Mesenchymal stem cell (in vitro differentiated cells and primary cell): ENCODE measurements around the gene LRRC45.

Source experiments
- DNase-seq: peaks from one replicate; pipeline ENCODE4 v3.0.0-alpha.2; 2013
- H2AFZ ChIP-seq: one replicate; pipeline ENCODE4 v1.6.1; 2013; ENCODE audit warnings: low read depth, mild to moderate bottlenecking, control low read depth, inconsistent platforms, low read length, moderate library complexity
- H2AK5ac ChIP-seq: 2 replicates; pipeline ENCODE4 v1.6.1; 2013; ENCODE audit warnings: low read length, moderate library complexity, mild to moderate bottlenecking, inconsistent platforms; ENCODE audit not compliant: severe bottlenecking
- H2BK120ac ChIP-seq: one replicate; pipeline ENCODE4 v1.6.1; 2013; ENCODE audit warnings: low read depth, mild to moderate bottlenecking, inconsistent platforms, low read length, moderate library complexity
- H2BK12ac ChIP-seq, 2 experiments: one replicate each; pipeline ENCODE4 v1.6.1; 2013; ENCODE audit warnings: inconsistent platforms in 2 of 2, low read length in 2 of 2, mild to moderate bottlenecking in 2 of 2, moderate library complexity in 2 of 2, control low read depth in 1 of 2
- H2BK15ac ChIP-seq: one replicate; pipeline ENCODE4 v1.6.1; 2013; ENCODE audit warnings: mild to moderate bottlenecking, low read depth, inconsistent platforms; ENCODE audit not compliant: poor library complexity, severe bottlenecking
- H2BK5ac ChIP-seq: 2 replicates; pipeline ENCODE4 v1.6.1; 2013; ENCODE audit warnings: low read depth, mild to moderate bottlenecking, low read length, control low read depth, inconsistent platforms; ENCODE audit not compliant: poor library complexity, severe bottlenecking
- H3K14ac ChIP-seq, 2 experiments: one replicate each; pipeline ENCODE4 v1.6.1; 2013; ENCODE audit warnings: inconsistent platforms in 2 of 2, low read length in 2 of 2, control low read depth in 1 of 2, mild to moderate bottlenecking in 1 of 2, moderate library complexity in 1 of 2
- H3K18ac ChIP-seq, 2 experiments: one replicate each; pipeline ENCODE4 v1.6.1; 2013; ENCODE audit warnings: inconsistent platforms in 2 of 2, low read length in 2 of 2, control low read depth in 1 of 2, low read depth in 1 of 2, mild to moderate bottlenecking in 1 of 2
- H3K23ac ChIP-seq, 2 experiments: one replicate each; pipeline ENCODE4 v1.6.1; 2013; ENCODE audit warnings: inconsistent platforms in 2 of 2, low read length in 2 of 2, mild to moderate bottlenecking in 2 of 2, moderate library complexity in 2 of 2, control low read depth in 1 of 2
- H3K27ac ChIP-seq: 2 replicates; pipeline ENCODE4 v1.5.1; 2013; ENCODE audit warnings: mild to moderate bottlenecking, moderate library complexity, low read length, control low read depth, inconsistent platforms; ENCODE audit not compliant: poor library complexity, severe bottlenecking
- H3K27me3 ChIP-seq, 2 experiments: 2 replicates each; pipeline versions ENCODE4 v1.6.1 to v1.7.0; 2013; ENCODE audit warnings: low read length in 2 of 2, mild to moderate bottlenecking in 2 of 2, moderate library complexity in 2 of 2, control low read depth in 1 of 2, inconsistent platforms in 1 of 2; ENCODE audit not compliant: control insufficient read depth in 1 of 2, insufficient read depth in 1 of 2
- H3K36me3 ChIP-seq, 2 experiments: 2 replicates each; pipeline versions ENCODE4 v1.6.1 to v1.7.0; 2013; ENCODE audit warnings: low read length in 2 of 2, control low read depth in 1 of 2, inconsistent platforms in 1 of 2, low read depth in 1 of 2, mild to moderate bottlenecking in 1 of 2; ENCODE audit not compliant: insufficient read depth in 2 of 2, control insufficient read depth in 1 of 2
- H3K4ac ChIP-seq, 2 experiments: one replicate each; pipeline ENCODE4 v1.6.1; 2013; ENCODE audit warnings: inconsistent platforms in 2 of 2, low read length in 2 of 2, mild to moderate bottlenecking in 2 of 2, moderate library complexity in 2 of 2, control low read depth in 1 of 2, low read depth in 1 of 2
- H3K4me1 ChIP-seq: 2 replicates; pipeline ENCODE4 v1.6.1; 2013; ENCODE audit warnings: low read depth, low read length, control low read depth; ENCODE audit not compliant: control insufficient read depth, insufficient read depth
- H3K4me2 ChIP-seq: 2 replicates; pipeline ENCODE4 v1.6.1; 2013; ENCODE audit warnings: low read length, mild to moderate bottlenecking, inconsistent platforms; ENCODE audit not compliant: poor library complexity, severe bottlenecking
- H3K4me3 ChIP-seq, 2 experiments: 2 replicates each; pipeline versions ENCODE4 v1.5.1 to v1.7.0; 2013; ENCODE audit warnings: low read length in 2 of 2, mild to moderate bottlenecking in 2 of 2, control low read depth in 1 of 2, low read depth in 1 of 2; ENCODE audit not compliant: insufficient read depth in 1 of 2
- H3K79me1 ChIP-seq: replicated peaks from 2 replicates; pipeline ENCODE4 v1.6.1; 2013; ENCODE audit warnings: mild to moderate bottlenecking, control low read depth, low read length, inconsistent platforms; ENCODE audit not compliant: poor library complexity, severe bottlenecking
- H3K9ac ChIP-seq: 2 replicates; pipeline ENCODE4 v1.7.0; 2013; ENCODE audit warnings: mild to moderate bottlenecking, low read length, moderate library complexity
- H3K9me3 ChIP-seq: 2 replicates; pipeline ENCODE4 v1.7.0; 2013; ENCODE audit warnings: mild to moderate bottlenecking, low read length; ENCODE audit not compliant: control insufficient read depth
- H4K8ac ChIP-seq: one replicate; pipeline ENCODE4 v1.6.1; 2013; ENCODE audit warnings: inconsistent platforms, mild to moderate bottlenecking, low read length, moderate library complexity
- H4K91ac ChIP-seq: one replicate; pipeline ENCODE4 v1.6.1; 2013; ENCODE audit warnings: mild to moderate bottlenecking, low read length, inconsistent platforms
- WGBS: methylation state at CpG from one replicate; pipeline ENCODE4 v1.1.7; 2013; ENCODE audit warnings: mixed read lengths; 5-methylcytosine and 5-hydroxymethylcytosine counted together

Gene LRRC45

DNA sequence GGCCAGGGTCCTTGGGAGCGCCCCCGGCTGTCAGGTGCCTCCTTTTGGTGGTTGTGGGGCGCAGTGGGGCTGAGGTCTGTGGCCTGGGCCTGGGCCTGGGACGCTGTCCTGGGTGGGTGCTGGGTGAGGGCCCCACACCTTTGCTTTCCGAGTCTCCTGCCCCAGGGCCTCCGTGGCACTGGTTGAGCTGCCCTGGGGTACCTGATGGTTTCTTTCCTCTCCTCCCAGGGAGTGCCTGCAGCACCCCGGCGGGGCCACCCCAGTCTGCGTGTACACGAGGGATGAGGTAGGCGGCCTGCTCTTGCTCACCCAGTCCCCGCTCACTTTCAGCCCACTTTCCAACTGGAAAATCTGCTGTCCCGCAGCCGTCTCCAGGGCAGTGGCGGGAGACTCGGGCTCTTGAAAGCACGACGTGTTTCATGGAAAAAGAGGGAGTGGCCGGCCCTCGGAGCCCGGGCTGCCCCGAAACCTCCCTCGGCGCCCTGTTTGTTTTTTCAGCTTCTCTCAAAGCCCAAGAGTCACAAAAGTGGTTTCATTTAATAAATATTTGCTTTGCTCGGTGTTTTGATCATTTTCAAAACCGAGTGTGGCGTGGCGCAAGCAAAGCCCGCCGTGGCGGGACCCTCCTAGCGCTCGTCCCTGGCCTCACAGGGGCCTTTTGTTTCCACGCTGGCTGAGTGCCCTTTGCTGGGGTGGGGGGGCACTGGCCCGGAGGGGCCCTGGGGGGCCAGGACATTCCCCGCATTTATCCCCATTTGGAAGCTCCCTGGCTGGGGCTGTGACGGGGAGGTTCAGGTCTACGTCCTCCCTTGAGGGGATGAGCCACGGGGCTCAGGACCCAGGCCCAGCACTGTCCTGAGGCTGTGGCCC lies 28.3 kb upstream of the LRRC45 start:
- Histone ChIP-seq H3K14ac (no peak overlapping the region), H3K79me1 (peaks cover 37% of the 10 kb centered on the region), H3K4ac (no peak overlapping the region), H4K8ac (peak overlapping the region; percentile 28), H3K23ac (no peak overlapping the region), H3K27ac (no peak overlapping the region), H3K18ac (no peak overlapping the region), H3K4me1 (peaks cover 39% of the 10 kb centered on the region), H2BK15ac (no peak overlapping the region), H3K9ac (no peak overlapping the region), H4K91ac (no peak overlapping the region), H2AFZ (no peak overlapping the region), H3K4me2 (no peak overlapping the region), H2BK12ac (no peak overlapping the region), H2AK5ac (no peak overlapping the region), H3K4me3 (peak overlapping the region in 1 of 2 experiments; percentile 2), H3K27me3 (no peaks in the 10 kb centered on the region), H2BK120ac (no peak overlapping the region), H3K36me3 (peaks cover 19 to 71% of the 10 kb centered on the region in 2 experiments), H3K9me3 (no peaks in the 10 kb centered on the region), H2BK5ac (no peak overlapping the region)
- DNase-seq, result no peak
- 92% methylated on average over 36 of the region's 39 CpGs for WGBS

DNA sequence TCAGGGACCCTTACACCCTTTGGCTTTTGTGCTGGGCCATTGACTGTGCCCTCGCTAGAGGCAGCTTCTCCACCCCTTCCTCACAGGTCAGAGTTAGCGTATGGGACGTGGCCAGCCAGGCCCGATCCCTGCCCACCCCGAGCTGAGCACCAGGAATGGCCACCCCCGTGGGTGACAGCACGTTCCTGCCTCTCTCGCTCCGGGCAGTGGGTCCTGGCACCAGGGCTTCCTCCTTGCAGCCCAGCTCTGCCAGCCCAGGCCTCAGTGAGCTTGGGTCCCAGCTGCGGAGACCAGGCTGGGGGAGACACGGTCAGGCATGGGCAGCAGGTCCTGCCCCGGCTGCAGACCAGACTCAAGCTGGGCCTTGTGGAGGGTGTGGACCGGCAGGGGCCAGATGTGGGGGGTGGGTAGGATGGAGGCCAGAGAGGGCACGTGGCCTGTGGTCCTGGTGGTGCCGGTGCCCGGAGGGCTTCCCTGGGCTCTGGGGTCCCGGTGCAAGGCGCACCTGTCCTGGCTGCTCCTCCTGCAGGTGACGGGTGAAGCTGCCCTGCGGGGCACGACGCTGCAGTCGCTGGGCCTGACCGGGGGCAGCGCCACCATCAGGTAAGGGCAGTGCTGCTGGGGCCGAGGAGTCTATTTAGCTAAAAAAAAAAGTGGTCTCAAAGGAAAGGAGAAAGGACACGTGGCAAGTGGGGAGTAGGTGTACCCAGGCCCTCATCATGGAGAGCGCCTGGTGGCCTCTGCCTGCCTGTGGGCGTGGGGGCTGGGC lies 27.5 kb upstream of the LRRC45 start:
- H3K18ac ChIP-seq, result no peak overlapping the region
- H3K79me1 ChIP-seq, result peaks cover 35% of the 10 kb centered on the region
- H2BK12ac ChIP-seq, result no peak overlapping the region
- DNase-seq, result no peak
- no peaks in the 10 kb centered on the region for H3K9me3 ChIP-seq
- no peak overlapping the region for H2AFZ ChIP-seq
- H3K27ac ChIP-seq, result no peak overlapping the region
- no peak overlapping the region for H3K4me2 ChIP-seq
- H3K9ac ChIP-seq, result no peak overlapping the region
- H2BK120ac ChIP-seq, result no peak overlapping the region
- H2AK5ac ChIP-seq, result no peak overlapping the region
- no peak overlapping the region for H2BK15ac ChIP-seq
- H3K4me1 ChIP-seq, result peaks cover 40% of the 10 kb centered on the region
- H4K8ac ChIP-seq, result no peak overlapping the region
- H3K27me3 ChIP-seq, result no peaks in the 10 kb centered on the region
- H4K91ac ChIP-seq, result peak overlapping the region; percentile 45
- no peak overlapping the region for H3K4ac ChIP-seq
- 95% methylated on average over 29 of the region's 29 CpGs for WGBS
- H3K4me3 ChIP-seq, result no peak overlapping the region
- H3K36me3 ChIP-seq, result peaks cover 16 to 69% of the 10 kb centered on the region in 2 experiments
- no peak overlapping the region for H3K14ac ChIP-seq
- no peak overlapping the region for H3K23ac ChIP-seq
- no peak overlapping the region for H2BK5ac ChIP-seq

DNA sequence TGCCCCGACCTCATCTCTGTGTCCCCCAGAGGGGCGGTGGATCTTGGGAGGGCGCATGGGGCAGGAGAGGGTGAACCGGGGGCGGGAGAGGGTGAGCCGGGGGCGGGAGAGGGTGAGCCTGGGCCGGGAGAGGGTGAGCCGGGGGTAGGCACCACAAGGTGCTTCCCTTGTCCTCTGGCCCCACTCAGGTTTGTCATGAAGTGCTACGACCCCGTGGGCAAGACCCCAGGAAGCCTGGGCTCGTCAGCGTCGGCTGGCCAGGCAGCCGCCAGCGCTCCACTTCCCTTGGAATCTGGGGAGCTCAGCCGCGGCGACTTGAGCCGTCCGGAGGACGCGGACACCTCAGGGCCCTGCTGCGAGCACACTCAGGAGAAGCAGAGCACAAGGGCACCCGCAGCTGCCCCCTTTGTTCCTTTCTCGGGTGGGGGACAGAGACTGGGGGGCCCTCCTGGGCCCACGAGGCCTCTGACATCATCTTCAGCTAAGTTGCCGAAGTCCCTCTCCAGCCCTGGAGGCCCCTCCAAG lies 26.8 kb upstream of the LRRC45 start:
- no peak overlapping the region for H3K4ac ChIP-seq
- no peak overlapping the region for H3K23ac ChIP-seq
- 98% methylated on average over 28 of the region's 28 CpGs for WGBS
- no peak overlapping the region for H2AK5ac ChIP-seq
- H4K8ac ChIP-seq, result no peak overlapping the region
- no peaks in the 10 kb centered on the region for H3K9me3 ChIP-seq
- DNase-seq, result no peak
- peaks cover 16 to 69% of the 10 kb centered on the region in 2 experiments for H3K36me3 ChIP-seq
- no peak overlapping the region for H2AFZ ChIP-seq
- no peak overlapping the region for H2BK15ac ChIP-seq
- no peak overlapping the region for H3K4me2 ChIP-seq
- H4K91ac ChIP-seq, result no peak overlapping the region
- no peak overlapping the region for H3K14ac ChIP-seq
- peaks cover 41% of the 10 kb centered on the region for H3K4me1 ChIP-seq
- H2BK5ac ChIP-seq, result no peak overlapping the region
- H3K27ac ChIP-seq, result no peak overlapping the region
- no peaks in the 10 kb centered on the region for H3K27me3 ChIP-seq
- no peak overlapping the region for H2BK120ac ChIP-seq
- peaks cover 37% of the 10 kb centered on the region for H3K79me1 ChIP-seq
- no peak overlapping the region for H3K9ac ChIP-seq
- no peak overlapping the region for H3K4me3 ChIP-seq
- no peak overlapping the region for H2BK12ac ChIP-seq
- no peak overlapping the region for H3K18ac ChIP-seq
